ENCODE measurements around the gene CCDC142. TPM values are rescaled to one million over a fixed set of nuclear protein-coding genes. Genes with fewer than 3 reads are reported as not detected.

The CCDC142 gene
- total and polyA plus RNA-seq, 9 of the 15 experiments (the other 6 are each of a cell fraction or from before 2014, with no cell fraction given), result 0.55 to 11.7 (median 7.2) TPM

GRCh38 chr2:74507145-74507925 is 24.5 kb upstream of the CCDC142 start, which contains the start of gene PCGF1 (continued):
- TF ChIP-seq, protein P1, sequence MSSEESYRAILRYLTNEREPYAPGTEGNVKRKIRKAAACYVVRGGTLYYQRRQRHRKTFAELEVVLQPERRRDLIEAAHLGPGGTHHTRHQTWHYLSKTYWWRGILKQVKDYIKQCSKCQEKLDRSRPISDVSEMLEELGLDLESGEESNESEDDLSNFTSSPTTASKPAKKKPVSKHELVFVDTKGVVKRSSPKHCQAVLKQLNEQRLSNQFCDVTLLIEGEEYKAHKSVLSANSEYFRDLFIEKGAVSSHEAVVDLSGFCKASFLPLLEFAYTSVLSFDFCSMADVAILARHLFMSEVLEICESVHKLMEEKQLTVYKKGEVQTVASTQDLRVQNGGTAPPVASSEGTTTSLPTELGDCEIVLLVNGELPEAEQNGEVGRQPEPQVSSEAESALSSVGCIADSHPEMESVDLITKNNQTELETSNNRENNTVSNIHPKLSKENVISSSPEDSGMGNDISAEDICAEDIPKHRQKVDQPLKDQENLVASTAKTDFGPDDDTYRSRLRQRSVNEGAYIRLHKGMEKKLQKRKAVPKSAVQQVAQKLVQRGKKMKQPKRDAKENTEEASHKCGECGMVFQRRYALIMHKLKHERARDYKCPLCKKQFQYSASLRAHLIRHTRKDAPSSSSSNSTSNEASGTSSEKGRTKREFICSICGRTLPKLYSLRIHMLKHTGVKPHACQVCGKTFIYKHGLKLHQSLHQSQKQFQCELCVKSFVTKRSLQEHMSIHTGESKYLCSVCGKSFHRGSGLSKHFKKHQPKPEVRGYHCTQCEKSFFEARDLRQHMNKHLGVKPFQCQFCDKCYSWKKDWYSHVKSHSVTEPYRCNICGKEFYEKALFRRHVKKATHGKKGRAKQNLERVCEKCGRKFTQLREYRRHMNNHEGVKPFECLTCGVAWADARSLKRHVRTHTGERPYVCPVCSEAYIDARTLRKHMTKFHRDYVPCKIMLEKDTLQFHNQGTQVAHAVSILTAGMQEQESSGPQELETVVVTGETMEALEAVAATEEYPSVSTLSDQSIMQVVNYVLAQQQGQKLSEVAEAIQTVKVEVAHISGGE (CRISPR knock-in tag; IDR thresholded peaks at IDR 0.05), result peak in 1 of 3 experiments; percentile 48; a peak in 1 of 6 replicates
- TF ChIP-seq ZNF609 (CRISPR knock-in tag; IDR thresholded peaks at IDR 0.05; ENCODE audit: borderline replicate concordance) (0 out of 2 replicates have a peak, but pooled peaks have one; percentile 27), HOMEZ (CRISPR knock-in tag; IDR thresholded peaks at IDR 0.05) (no peak), CREB3 (tag; conservative IDR thresholded peaks at IDR 0.05; ENCODE audit: low read depth) (no peak), CUX1 (CRISPR knock-in tag; IDR thresholded peaks at IDR 0.05) (no peak), NCOR1 (IDR thresholded peaks at IDR 0.05) (peak; percentile 34; the same call in 1 of the 2 replicates), SMARCC2 (IDR thresholded peaks at IDR 0.05; ENCODE audit: low read depth) (no peak)

Measured in K562 (cell line).